GM10248 (cell line): ENCODE data around the gene RNF207.

Experiments
- CTCF ChIA-PET: fragments of 300-600 bp; sonication (Branson Sonifier 250); formaldehyde crosslinking; extraction: SDS; loops from one replicate; lab custom pipeline; 2021; ENCODE audit warnings: antibody characterized with exemption; lab: Yijun Ruan, JAX
- POLR2A ChIA-PET: fragments of 350-650 bp; sonication (Branson Sonifier 250); formaldehyde crosslinking; extraction: SDS; loops from one replicate; lab custom pipeline; 2020; ENCODE audit warnings: antibody characterized with exemption; lab: Yijun Ruan, JAX
- DNase-seq: peaks from one replicate; pipeline ENCODE4 v3.0.0; 2012; ENCODE audit errors: extremely low spot score
- CTCF ChIP-seq: IDR thresholded peaks from 2 replicates; pipeline ENCODE4 v1.5.1; 2012; ENCODE audit warnings: mild to moderate bottlenecking, low read depth; ENCODE audit errors: extremely low read depth, missing control alignments, control extremely low read depth

Gene RNF207

GRCh38 chr1:6179564-6180175 lies 26.2 kb upstream of the RNF207 start:
- CTCF ChIA-PET = no interaction called here
- POLR2A ChIA-PET = no interaction called here
- DNase-seq = no peak
- TF ChIP-seq CTCF = no peak

- DNase-seq = no peak
- peak; percentile 14 for TF ChIP-seq CTCF
- ChIA-PET CTCF (interaction anchor here (1.2 kb wide), 1 partner anchor 27 kb away, joined by 3 read pairs; no protein-coding TSS in a partner anchor), POLR2A (no interaction called here)
Measured at GRCh38 chr1:6180268-6180706, 25.6 kb upstream of the RNF207 start, which contains the start of gene CHD5. Gene CHD5, minus strand, starts transcription at chr1:6180321. Its CDS starts 298 bp downstream, at chr1:6180023.

DNA sequence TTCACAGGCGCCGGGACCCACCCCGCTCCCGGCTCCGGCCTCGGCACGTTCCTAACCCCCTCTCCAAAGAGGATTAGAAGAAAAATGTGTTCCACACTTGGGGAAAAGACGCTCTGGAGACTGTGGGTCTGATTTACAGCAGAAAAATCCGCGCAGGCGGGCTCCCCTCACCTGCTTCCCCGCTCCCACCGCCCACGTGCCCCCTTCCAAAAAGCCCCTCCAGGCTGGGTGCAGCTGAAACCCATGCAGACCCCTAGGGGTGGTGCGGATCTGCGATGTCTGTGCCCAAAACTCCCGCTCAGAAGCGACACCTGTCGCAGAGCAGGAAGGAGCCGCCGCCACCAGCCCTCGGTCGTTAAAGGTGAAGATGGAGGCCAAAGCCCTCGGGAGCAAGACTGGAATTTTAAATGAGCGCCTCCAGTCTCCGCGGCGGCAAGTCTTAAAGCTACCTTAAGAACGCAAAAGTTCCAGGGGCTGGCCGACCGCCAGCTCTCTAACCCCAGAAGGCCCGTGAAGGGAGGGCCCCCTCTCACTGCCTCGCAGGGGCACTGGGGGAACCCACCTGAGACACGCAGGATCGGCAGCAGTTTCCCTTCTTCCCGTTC lies 25.1 kb upstream of the RNF207 start:
- no peak for DNase-seq
- no peak for TF ChIP-seq CTCF
- ChIA-PET POLR2A (no interaction called here), CTCF (interaction anchor here (1.0 to 1.2 kb wide), 2 partner anchors 12 to 28 kb away, joined by 3 read pairs; no protein-coding TSS in a partner anchor)

GRCh38 chr1:6181347-6181770 lies 24.6 kb upstream of the RNF207 start:
- ChIA-PET CTCF (interaction anchor here (1.0 to 1.2 kb wide), 2 partner anchors 11 to 28 kb away, joined by 3 read pairs; no protein-coding TSS in a partner anchor), POLR2A (no interaction called here)
- no peak for TF ChIP-seq CTCF
- no peak for DNase-seq

DNA sequence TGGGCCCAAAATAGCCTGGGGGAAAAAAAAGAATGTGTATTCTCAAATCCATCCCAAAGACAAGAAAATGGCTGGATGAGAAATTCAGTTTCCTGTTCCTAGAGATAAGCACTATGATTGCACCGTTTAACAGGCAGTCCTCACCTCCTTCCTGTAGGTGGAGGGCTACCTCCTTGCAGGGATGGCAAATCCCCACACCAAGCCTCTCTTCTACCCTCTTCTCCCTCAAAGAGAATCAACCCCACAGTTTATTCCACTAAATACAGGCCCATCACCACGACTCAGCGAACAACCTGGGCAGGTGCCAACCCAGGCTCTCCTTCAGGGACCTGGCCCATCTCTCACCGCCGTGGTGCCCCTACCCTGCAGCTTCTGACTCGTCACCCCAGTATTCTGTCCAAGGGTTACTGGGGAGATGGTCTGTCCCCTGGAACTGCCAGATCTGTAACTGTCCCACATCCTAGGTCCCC lies 22.4 kb upstream of the RNF207 start:
- no peak for TF ChIP-seq CTCF
- ChIA-PET CTCF (interaction anchor here (1.8 kb wide), 1 partner anchor 9 kb away, joined by 4 read pairs; no protein-coding TSS in a partner anchor), POLR2A (no interaction called here)
- no peak for DNase-seq

- TF ChIP-seq CTCF = no peak
- ChIA-PET CTCF (interaction anchor here (1.8 to 2.4 kb wide), 3 partner anchors 16 to 22 kb away, joined by 3 to 9 read pairs (median 8); partner anchors contain the start of gene RNF207), POLR2A (no interaction called here)
- DNase-seq = no peak
Measured at GRCh38 chr1:6184083-6184783, 21.7 kb upstream of the RNF207 start.
